Measurements from ENCODE around the gene DNALI1. TPM values are rescaled to one million over a fixed set of nuclear protein-coding genes. Genes with fewer than 3 reads are reported as not detected.
A peak's percentile ranks its signal among the peaks of the same experiment; 100 is the strongest.

The DNALI1 gene
- total and polyA plus RNA-seq, 8 donors, result 17.9 to 60.5 (median 50.4) TPM

- ATAC-seq (no peak), DNase-seq (no peak)
- no peaks in the 10 kb centered on the region for H3K4me1 ChIP-seq
- TF ChIP-seq, protein P1, sequence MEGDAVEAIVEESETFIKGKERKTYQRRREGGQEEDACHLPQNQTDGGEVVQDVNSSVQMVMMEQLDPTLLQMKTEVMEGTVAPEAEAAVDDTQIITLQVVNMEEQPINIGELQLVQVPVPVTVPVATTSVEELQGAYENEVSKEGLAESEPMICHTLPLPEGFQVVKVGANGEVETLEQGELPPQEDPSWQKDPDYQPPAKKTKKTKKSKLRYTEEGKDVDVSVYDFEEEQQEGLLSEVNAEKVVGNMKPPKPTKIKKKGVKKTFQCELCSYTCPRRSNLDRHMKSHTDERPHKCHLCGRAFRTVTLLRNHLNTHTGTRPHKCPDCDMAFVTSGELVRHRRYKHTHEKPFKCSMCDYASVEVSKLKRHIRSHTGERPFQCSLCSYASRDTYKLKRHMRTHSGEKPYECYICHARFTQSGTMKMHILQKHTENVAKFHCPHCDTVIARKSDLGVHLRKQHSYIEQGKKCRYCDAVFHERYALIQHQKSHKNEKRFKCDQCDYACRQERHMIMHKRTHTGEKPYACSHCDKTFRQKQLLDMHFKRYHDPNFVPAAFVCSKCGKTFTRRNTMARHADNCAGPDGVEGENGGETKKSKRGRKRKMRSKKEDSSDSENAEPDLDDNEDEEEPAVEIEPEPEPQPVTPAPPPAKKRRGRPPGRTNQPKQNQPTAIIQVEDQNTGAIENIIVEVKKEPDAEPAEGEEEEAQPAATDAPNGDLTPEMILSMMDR (IDR thresholded peaks at IDR 0.05), result no peak
- peaks cover 0 to 94% of the 10 kb centered on the region in 2 donors for H3K36me3 ChIP-seq
- H3K9me3 ChIP-seq, result no peaks in the 10 kb centered on the region
- H3K27ac ChIP-seq, result no peak overlapping the region
- H3K4me3 ChIP-seq, result no peak overlapping the region
- intact Hi-C loops (cut with DNase I), result no loop called here
- H3K27me3 ChIP-seq, result no peaks in the 10 kb centered on the region
Observed at GRCh38 chr1:37545019-37545418, 11.7 kb upstream of the DNALI1 start.

- Histone ChIP-seq H3K27ac (no peak overlapping the region), H3K36me3 (peaks cover 0 to 80% of the 10 kb centered on the region in 2 donors), H3K4me3 (no peak overlapping the region), H3K9me3 (no peaks in the 10 kb centered on the region), H3K4me1 (peaks cover 10 to 29% of the 10 kb centered on the region in 2 donors), H3K27me3 (no peaks in the 10 kb centered on the region)
- intact Hi-C loops (cut with DNase I), result no loop called here
- TF ChIP-seq, protein P1 (IDR thresholded peaks at IDR 0.05), result no peak
- DNase-seq, result no peak
- no peak for ATAC-seq
Observed at GRCh38 chr1:37549341-37549740, 7.4 kb upstream of the DNALI1 start.

DNA sequence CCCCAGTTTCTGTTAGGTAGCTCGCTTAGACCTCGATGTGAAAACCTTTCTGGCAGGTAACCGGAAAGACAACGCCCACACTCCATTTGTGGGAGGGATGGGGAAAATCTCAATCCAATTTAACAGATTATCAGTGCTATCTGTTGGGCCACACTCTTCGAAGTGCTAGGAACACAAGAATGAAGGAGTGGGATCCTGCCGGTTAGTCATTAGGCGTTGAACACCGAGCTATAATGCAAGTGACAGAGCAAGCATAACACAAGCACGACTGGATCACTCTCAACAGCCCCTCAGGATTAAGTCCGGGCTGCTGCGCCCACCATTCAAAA, 3.2 kb upstream of the DNALI1 start:
- peak overlapping the region; percentile 82 to 86 for H3K27ac ChIP-seq
- peaks cover 0 to 40% of the 10 kb centered on the region in 2 donors for H3K36me3 ChIP-seq
- H3K4me1 ChIP-seq, result peaks cover 10 to 43% of the 10 kb centered on the region in 2 donors
- peak overlapping the region; percentile 67 to 98 for H3K4me3 ChIP-seq
- intact Hi-C loops (cut with DNase I), result no loop called here
- no peaks in the 10 kb centered on the region for H3K27me3 ChIP-seq
- no peak for ATAC-seq
- DNase-seq, result no peak
- no peaks in the 10 kb centered on the region for H3K9me3 ChIP-seq
- TF ChIP-seq, protein P1 (IDR thresholded peaks at IDR 0.05), result no peak

DNA sequence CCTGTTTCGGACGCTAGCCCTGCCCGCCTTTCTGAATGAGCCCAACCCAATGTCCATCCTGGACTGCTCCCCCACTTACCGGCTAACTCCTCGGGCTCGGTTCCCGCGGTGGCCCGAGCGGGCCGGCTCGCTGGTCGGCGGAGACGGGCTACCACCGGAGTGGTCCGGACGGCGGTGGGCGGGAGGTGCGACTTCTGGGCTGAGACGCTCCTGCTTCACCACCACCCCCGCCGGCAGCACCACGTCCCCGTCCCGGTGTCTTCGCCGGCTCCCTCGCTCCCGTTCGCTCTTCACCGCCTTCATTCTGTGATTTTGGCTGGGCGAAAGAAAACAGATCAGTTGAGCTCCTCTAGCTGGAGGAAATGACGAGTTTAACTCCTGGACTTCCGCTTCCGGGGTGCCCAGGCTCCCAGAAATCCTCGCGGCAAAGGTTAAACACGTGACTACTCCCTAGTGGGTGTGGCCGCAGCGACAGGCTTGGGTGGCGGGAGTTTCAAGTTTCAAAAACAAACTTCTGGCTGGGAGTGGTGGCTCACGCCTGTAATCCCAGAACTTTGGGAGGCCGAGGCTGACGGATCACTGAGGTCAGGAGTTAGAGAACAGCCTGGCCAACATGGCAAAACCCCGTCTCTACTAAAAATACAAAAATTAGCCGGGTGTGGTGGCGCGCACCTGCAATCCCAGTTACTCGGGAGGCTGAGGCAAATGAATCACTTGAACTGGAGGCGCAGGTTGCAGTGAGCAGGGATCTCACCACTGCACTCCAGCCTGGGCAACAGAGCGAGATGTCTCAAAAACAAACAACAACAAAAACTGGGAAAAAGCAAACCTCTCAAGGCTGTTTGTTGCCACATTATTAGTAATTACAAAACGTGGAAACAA, 2.6 kb upstream of the DNALI1 start, which contains the start of gene SNIP1:
SNIP1 (minus strand) TSS at position 367 of the 882 bp plus-strand sequence; CDS start at position 303, 64 bp downstream.
- intact Hi-C loops (cut with DNase I), result no loop called here

GRCh38 chr1:37557402-37557801, 662 bp downstream of the DNALI1 start:
- Histone ChIP-seq H3K36me3 (peaks cover 0 to 6% of the 10 kb centered on the region in 2 donors), H3K27me3 (no peaks in the 10 kb centered on the region), H3K4me1 (peaks cover 10 to 28% of the 10 kb centered on the region in 2 donors), H3K27ac (peak overlapping the region; percentile 9 to 80), H3K4me3 (peak overlapping the region; percentile 30 to 38), H3K9me3 (no peaks in the 10 kb centered on the region)
- DNase-seq, result no peak
- TF ChIP-seq, protein P1 (IDR thresholded peaks at IDR 0.05), result no peak
- intact Hi-C loops (cut with DNase I), result no loop called here
- ATAC-seq, result no peak

More for the DNA sequence above, 2.6 kb upstream of the DNALI1 start, which contains the start of gene SNIP1:
- Histone ChIP-seq H3K36me3 (peaks cover 0 to 34% of the 10 kb centered on the region in 2 donors), H3K27me3 (no peaks in the 10 kb centered on the region), H3K9me3 (no peaks in the 10 kb centered on the region), H3K4me3 (peak within 1 kb of the TSS; percentile 67 to 98), H3K4me1 (peaks cover 10 to 43% of the 10 kb centered on the region in 2 donors), H3K27ac (peak within 1 kb of the TSS; percentile 82 to 86)
- DNase-seq, result peak; percentile 87 to 94 (median 92)
- TF ChIP-seq, protein P1 (IDR thresholded peaks at IDR 0.05), result no peak
- ATAC-seq, result peak; percentile 91
